K562 (cell line): ENCODE data around the gene TFPT. TPM values are rescaled to one million over a fixed set of nuclear protein-coding genes. Genes with fewer than 3 reads are reported as not detected.
A peak's percentile ranks its signal among the peaks of the same experiment; 100 is the strongest.
"Not testable (repeated sequence)": the region's sequence is repeated elsewhere in the genome, so short reads cannot be mapped to it uniquely, and the experiment has no call there.

Experiments
- ARID4B ChIP-seq: sonication (generic); formaldehyde crosslinking; IDR thresholded peaks from 2 replicates; pipeline ENCODE4 v1.8.0; 2022; ENCODE audit warnings: mild to moderate bottlenecking, missing genetic modification reagents
- CREB1 ChIP-seq, 2 experiments: sonication (generic) in 1 of 2; formaldehyde crosslinking in 1 of 2; IDR thresholded peaks; 2 replicates each; pipeline versions ENCODE4 v1.6.1 to v1.8.0; 2012 to 2022; ENCODE audit warnings: inconsistent platforms in 1 of 2, mild to moderate bottlenecking in 1 of 2, missing genetic modification reagents in 1 of 2, moderate library complexity in 1 of 2
- GATAD2A ChIP-seq: fragments of 450-650 bp; IDR thresholded peaks from 2 replicates; pipeline ENCODE4 v1.6.1; 2017
- MAX ChIP-seq: sonication (generic); formaldehyde crosslinking; IDR thresholded peaks from 2 replicates; pipeline ENCODE4 v1.9.0; 2022; ENCODE audit warnings: mild to moderate bottlenecking, missing genetic modification reagents
- POLR2G ChIP-seq: fragments of 200-400 bp; formaldehyde crosslinking; IDR thresholded peaks from 2 replicates; pipeline ENCODE4 v1.6.1; 2017; ENCODE audit warnings: low read depth, mild to moderate bottlenecking, antibody characterized with exemption, low read length, moderate library complexity
- ZBTB33 ChIP-seq: sonication (generic); formaldehyde crosslinking; IDR thresholded peaks from 2 replicates; pipeline ENCODE4 v1.8.1; 2023; ENCODE audit warnings: mild to moderate bottlenecking, missing genetic modification reagents
- ZNF232 ChIP-seq: sonication (generic); formaldehyde crosslinking; IDR thresholded peaks from 2 replicates; pipeline ENCODE4 v1.8.0; 2022; ENCODE audit warnings: mild to moderate bottlenecking, missing genetic modification reagents
- ZNF740 ChIP-seq, 3 experiments: fragments of 200-800 bp in 1 of 3; sonication (Bioruptor generic) in 1 of 3; sonication (generic) in 1 of 3; formaldehyde crosslinking in 1 of 3; IDR thresholded peaks; 2 replicates each; pipeline versions ENCODE4 v1.6.1 to v1.8.0; 2016 to 2022; ENCODE audit warnings: mild to moderate bottlenecking in 2 of 3, missing compliant biosample characterization in 2 of 3, missing genetic modification characterization in 2 of 3, missing genetic modification reagents in 1 of 3
- polyA plus RNA-seq, 8 experiments: library from polyadenylated mRNA; depleted of rRNA in 4 of 8; stranded (reverse) in 5 of 8; unstranded in 3 of 8; fragments of >200 nt; fragmentation: Nextera tagmentation in 2 of 8; fragmentation: Illumina TruSeq in 1 of 8; extraction: Ambion mirVana in 2 of 8; extraction: Trizol in 1 of 8; gene quantifications; 2 replicates each; pipeline versions ENCODE4 v1.2.1 to v1.2.3, GENCODE V29; 2011 to 2014; ENCODE audit warnings: inconsistent platforms in 1 of 8, missing spikeins in 1 of 8
- total RNA-seq, 7 experiments: library from RNA; depleted of rRNA in 6 of 7; stranded (reverse); fragments of >200 nt in 6 of 7; fragmentation: Illumina TruSeq in 2 of 7; extraction: Trizol in 2 of 7; gene quantifications; 2 replicates each; pipeline versions ENCODE4 v1.2.1 to v1.2.3, GENCODE V29; 2011 to 2021; ENCODE audit warnings: low replicate concordance in 1 of 7

Gene TFPT
- total and polyA plus RNA-seq, 9 of the 15 experiments (the other 6 are each of a cell fraction or from before 2014, with no cell fraction given): 0.72 to 16.4 (median 9.2) TPM

- TF ChIP-seq ZNF740 (CRISPR knock-in tag; IDR thresholded peaks at IDR 0.05) (peak; percentile 50; the same call in 1 of the 2 replicates), CREB1 (CRISPR knock-in tag; IDR thresholded peaks at IDR 0.05) (peak; percentile 65), MAX (CRISPR knock-in tag) (peak; percentile 98), GATAD2A (0 out of 2 replicates have a peak, but pooled peaks have one; percentile 31), POLR2G (peak; percentile 50), ZNF232 (CRISPR knock-in tag) (peak; percentile 89; the same call in 1 of the 2 replicates), ZBTB33 (CRISPR knock-in tag) (peak; percentile 80), ARID4B (CRISPR knock-in tag) (peak; percentile 66; the same call in 1 of the 2 replicates)
- not testable (repeated sequence) for TF ChIP-seq ZNF740 (tag; IDR thresholded peaks at IDR 0.05); CREB1 (IDR thresholded peaks at IDR 0.05)
- TF ChIP-seq, all 486 proteins: peak for 59; not testable (repeated sequence) for 427
These were observed 19.4 kb downstream of the TFPT start (continued) for GRCh38 chr19:54095859-54096616.
